ENCODE results near the gene LGALS1.
A peak's percentile ranks its signal among the peaks of the same experiment; 100 is the strongest.

Gene LGALS1

GRCh38 chr22:37664249-37665101, 11.0 kb upstream of the LGALS1 start:
- DNase-seq: no peak

- no peak for DNase-seq
Measured at GRCh38 chr22:37665487-37665886, 9.9 kb upstream of the LGALS1 start.

GRCh38 chr22:37669586-37669985, 5.8 kb upstream of the LGALS1 start:
- DNase-seq: no peak

- no peak for DNase-seq
Measured at GRCh38 chr22:37672206-37672919, 3.1 kb upstream of the LGALS1 start.

GRCh38 chr22:37672920-37673455, 2.4 kb upstream of the LGALS1 start:
- DNase-seq: no peak

- no peak for DNase-seq
Measured at GRCh38 chr22:37674248-37674647, 1.2 kb upstream of the LGALS1 start.

- DNase-seq: no peak
Measured at GRCh38 chr22:37675930-37676735, 697 bp downstream of the LGALS1 start.

- peak; percentile 52 for DNase-seq
Measured at GRCh38 chr22:37676736-37677492, 1.5 kb downstream of the LGALS1 start.

- DNase-seq: no peak
Measured at GRCh38 chr22:37677493-37677974, 2.1 kb downstream of the LGALS1 start.

GRCh38 chr22:37678372-37678771, 2.9 kb downstream of the LGALS1 start:
- no peak for DNase-seq

GRCh38 chr22:37679670-37680069, 4.2 kb downstream of the LGALS1 start:
- no peak for DNase-seq

GRCh38 chr22:37680191-37680851, 4.9 kb downstream of the LGALS1 start:
- no peak for DNase-seq

GRCh38 chr22:37681001-37681424, 5.6 kb downstream of the LGALS1 start:
- no peak for DNase-seq

- peak; percentile 13 for DNase-seq
Measured at GRCh38 chr22:37681556-37682049, 6.2 kb downstream of the LGALS1 start.

GRCh38 chr22:37684803-37685615, 9.6 kb downstream of the LGALS1 start:
- DNase-seq: no peak

- peak; percentile 69 for DNase-seq
Measured at GRCh38 chr22:37686002-37686982, 10.9 kb downstream of the LGALS1 start, which contains the start of gene NOL12. Gene NOL12, plus strand, starts transcription at chr22:37686343. Its CDS starts 50 bp downstream, at chr22:37686393.

- DNase-seq: no peak
Measured at GRCh38 chr22:37690407-37690806, 15.0 kb downstream of the LGALS1 start.

- DNase-seq: no peak
Measured at GRCh38 chr22:37690901-37691504, 15.6 kb downstream of the LGALS1 start.
